DOHH2 (cell line): ENCODE measurements around the gene ATF5.

ENCODE experiments used
- CTCF ChIP-seq: fragments of 200-600 bp; sonication (generic); IDR thresholded peaks from one replicate; pipeline ENCODE4 v1.5.1; 2014; ENCODE audit warnings: antibody characterized with exemption, mild to moderate bottlenecking, low read depth, low read length; ENCODE audit not compliant: poor library complexity, severe bottlenecking
- EZH2phosphoT487 ChIP-seq: fragments of 200-600 bp; sonication (generic); IDR thresholded peaks from 2 replicates; pipeline ENCODE4 v1.6.1; 2017; ENCODE audit warnings: borderline replicate concordance, mild to moderate bottlenecking, antibody characterized with exemption, low read length, moderate library complexity, mixed read lengths

GRCh38 chr19:49954933-49955332 is 25.9 kb downstream of the ATF5 start:
- no peak for TF ChIP-seq CTCF
- TF ChIP-seq EZH2phosphoT487, result no peak
